Breast epithelium (tissue), 3 donors: Measurements from ENCODE around the gene CYTH2.

Source experiments
- POLR2A ChIP-seq: fragments of 450-650 bp; IDR thresholded peaks from one replicate; pipeline ENCODE4 v1.6.1; 2016; ENCODE audit warnings: antibody characterized with exemption, mild to moderate bottlenecking, moderate library complexity
- POLR2AphosphoS5 ChIP-seq, 3 donors: sonication (generic); formaldehyde crosslinking; IDR thresholded peaks; one replicate each; pipeline ENCODE4 v1.6.1; 2017; ENCODE audit warnings: antibody characterized with exemption in 3 of 3
- TF ChIP-seq, protein P1 (sequence below), 3 donors: fragments of 450-650 bp; IDR thresholded peaks; one replicate each; pipeline ENCODE4 v1.5.1; 2016 to 2017; ENCODE audit warnings: antibody characterized with exemption in 3 of 3, mild to moderate bottlenecking in 3 of 3, moderate library complexity in 3 of 3

DNA sequence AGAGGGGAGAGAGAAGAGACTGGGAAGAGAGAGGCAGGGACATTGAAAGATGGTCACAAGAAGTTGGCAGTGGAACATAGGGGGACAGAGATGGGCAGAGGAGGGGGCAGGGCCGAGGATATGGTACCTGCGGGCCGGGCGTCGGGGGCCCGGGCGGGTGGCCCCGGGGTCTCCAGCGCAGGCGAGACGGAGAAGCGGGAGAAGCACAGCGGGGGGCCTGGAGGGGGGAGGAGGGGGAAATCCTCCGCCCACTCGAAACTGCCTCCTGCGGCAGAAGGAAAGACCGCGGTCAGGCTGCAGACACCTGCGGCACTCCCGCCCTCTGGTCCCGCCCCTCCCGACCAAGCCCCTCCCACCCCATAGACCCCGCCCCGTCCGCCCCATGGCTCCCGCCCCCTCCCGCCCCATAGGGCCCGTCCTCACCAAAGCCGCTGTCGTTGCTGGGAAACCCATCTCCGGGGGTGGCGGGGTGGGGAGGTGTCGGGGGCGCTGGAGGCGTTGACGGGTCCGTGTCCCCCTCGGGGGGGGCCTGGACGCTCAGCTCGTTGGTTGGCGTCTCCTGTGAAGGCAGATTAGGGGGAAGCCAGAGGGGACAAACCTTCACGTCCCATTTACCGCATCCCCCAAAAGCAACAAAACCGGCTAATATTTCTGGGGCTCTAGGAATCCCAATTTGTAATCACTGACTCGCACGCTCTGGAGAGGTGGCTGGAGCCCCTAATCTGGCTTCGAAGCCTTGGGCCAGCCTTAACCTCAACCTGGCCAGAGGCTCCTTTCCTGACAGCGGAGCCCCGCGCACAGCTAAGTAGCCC is 22.0 kb downstream of the CYTH2 start:
- TF ChIP-seq, protein P1, sequence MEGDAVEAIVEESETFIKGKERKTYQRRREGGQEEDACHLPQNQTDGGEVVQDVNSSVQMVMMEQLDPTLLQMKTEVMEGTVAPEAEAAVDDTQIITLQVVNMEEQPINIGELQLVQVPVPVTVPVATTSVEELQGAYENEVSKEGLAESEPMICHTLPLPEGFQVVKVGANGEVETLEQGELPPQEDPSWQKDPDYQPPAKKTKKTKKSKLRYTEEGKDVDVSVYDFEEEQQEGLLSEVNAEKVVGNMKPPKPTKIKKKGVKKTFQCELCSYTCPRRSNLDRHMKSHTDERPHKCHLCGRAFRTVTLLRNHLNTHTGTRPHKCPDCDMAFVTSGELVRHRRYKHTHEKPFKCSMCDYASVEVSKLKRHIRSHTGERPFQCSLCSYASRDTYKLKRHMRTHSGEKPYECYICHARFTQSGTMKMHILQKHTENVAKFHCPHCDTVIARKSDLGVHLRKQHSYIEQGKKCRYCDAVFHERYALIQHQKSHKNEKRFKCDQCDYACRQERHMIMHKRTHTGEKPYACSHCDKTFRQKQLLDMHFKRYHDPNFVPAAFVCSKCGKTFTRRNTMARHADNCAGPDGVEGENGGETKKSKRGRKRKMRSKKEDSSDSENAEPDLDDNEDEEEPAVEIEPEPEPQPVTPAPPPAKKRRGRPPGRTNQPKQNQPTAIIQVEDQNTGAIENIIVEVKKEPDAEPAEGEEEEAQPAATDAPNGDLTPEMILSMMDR (IDR thresholded peaks at IDR 0.05), result no peak
- no peak for TF ChIP-seq POLR2A
- no peak for TF ChIP-seq POLR2AphosphoS5 (IDR thresholded peaks at IDR 0.05)
